Bronchial epithelial cell (primary cell): Measurements from ENCODE around the gene MGST1. TPM values are rescaled to one million over a fixed set of nuclear protein-coding genes. Genes with fewer than 3 reads are reported as not detected.

ENCODE experiments used
- DNase-seq: peaks from one replicate; pipeline ENCODE4 v3.0.0-alpha.2; 2010; ENCODE audit warnings: low read depth
- FAIRE-seq: peaks from 2 replicates; lab custom pipeline; 2011; peaks lifted over from hg19 to GRCh38; lab: Jason Lieb, UNC
- H3K27me3 ChIP-seq: 2 replicates; pipeline ENCODE4 v1.5.1; 2011; ENCODE audit warnings: low read length; ENCODE audit not compliant: control insufficient read depth, insufficient read depth
- H3K36me3 ChIP-seq: 2 replicates; pipeline ENCODE4 v1.5.1; 2011; ENCODE audit warnings: low read length; ENCODE audit not compliant: control insufficient read depth, insufficient read depth
- H3K4me3 ChIP-seq: 2 replicates; pipeline ENCODE4 v1.5.1; 2011; ENCODE audit warnings: mild to moderate bottlenecking, low read depth, low read length, control low read depth
- total RNA-seq: library from RNA; depleted of rRNA; stranded (reverse); fragments of >200 nt; gene quantifications from 2 replicates; pipeline ENCODE4 v1.2.1, GENCODE V29; 2014
- TF ChIP-seq, protein P1 (sequence below): IDR thresholded peaks from 2 replicates; pipeline ENCODE4 v1.5.1; 2011; ENCODE audit warnings: mild to moderate bottlenecking, moderate library complexity, low read length, control low read depth, inconsistent platforms; ENCODE audit not compliant: insufficient read depth, severe bottlenecking

The MGST1 gene, protein sequence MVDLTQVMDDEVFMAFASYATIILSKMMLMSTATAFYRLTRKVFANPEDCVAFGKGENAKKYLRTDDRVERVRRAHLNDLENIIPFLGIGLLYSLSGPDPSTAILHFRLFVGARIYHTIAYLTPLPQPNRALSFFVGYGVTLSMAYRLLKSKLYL
- total RNA-seq = 66.1 and 87.7 TPM in 2 replicates

DNA sequence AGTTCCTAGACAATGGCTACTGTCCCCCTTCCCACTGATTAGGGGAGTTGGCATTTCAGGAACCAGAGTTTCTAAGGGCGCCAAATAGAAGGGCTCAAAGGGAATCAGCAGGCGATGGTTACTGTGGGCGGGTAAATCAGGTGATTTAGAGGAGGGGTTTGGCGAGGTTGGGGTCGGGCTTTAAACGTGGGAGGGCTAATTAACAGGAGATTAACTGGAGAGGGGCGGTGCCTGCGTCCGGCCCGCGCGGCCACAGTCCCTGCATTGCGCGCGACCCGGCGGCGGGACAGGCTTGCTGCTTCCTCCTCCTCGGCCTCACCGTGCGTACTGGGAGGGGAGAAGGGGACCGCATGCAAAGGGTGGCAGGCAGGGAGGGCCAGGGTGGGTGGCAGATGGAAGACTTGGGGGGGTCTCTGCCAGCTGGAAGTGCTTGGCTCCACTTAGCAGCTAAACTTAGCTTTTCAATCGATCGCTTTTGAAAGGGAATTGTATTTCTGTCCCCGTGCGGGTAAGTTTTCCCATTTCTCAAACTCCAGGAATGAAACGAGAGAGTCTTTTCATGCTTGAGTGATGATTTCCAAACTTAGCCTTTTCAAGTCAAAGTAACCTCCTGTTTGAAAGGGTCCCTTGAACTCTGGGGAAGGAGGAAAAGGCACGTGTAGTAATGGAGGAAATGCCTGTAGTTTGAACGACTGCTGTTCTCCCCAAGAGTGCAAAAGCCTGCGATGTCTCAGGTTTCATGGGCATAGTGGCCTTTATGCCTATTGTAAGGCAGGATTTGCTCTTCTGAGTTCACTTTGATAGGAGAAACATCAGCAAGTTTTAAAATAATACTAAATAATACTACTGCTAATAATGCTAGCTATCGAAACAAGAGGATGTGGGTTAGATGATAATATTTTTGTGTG, at the start of gene MGST1:
MGST1 (plus strand) TSS at position 255 of the 908 bp plus-strand sequence. CDS start 6,608 bp downstream, outside the sequence.
- Histone ChIP-seq H3K27me3 (no peaks in the 10 kb centered on the region), H3K4me3 (peak within 1 kb of the TSS; percentile 80), H3K36me3 (peaks cover 4% of the 10 kb centered on the region)
- TF ChIP-seq, protein P1, sequence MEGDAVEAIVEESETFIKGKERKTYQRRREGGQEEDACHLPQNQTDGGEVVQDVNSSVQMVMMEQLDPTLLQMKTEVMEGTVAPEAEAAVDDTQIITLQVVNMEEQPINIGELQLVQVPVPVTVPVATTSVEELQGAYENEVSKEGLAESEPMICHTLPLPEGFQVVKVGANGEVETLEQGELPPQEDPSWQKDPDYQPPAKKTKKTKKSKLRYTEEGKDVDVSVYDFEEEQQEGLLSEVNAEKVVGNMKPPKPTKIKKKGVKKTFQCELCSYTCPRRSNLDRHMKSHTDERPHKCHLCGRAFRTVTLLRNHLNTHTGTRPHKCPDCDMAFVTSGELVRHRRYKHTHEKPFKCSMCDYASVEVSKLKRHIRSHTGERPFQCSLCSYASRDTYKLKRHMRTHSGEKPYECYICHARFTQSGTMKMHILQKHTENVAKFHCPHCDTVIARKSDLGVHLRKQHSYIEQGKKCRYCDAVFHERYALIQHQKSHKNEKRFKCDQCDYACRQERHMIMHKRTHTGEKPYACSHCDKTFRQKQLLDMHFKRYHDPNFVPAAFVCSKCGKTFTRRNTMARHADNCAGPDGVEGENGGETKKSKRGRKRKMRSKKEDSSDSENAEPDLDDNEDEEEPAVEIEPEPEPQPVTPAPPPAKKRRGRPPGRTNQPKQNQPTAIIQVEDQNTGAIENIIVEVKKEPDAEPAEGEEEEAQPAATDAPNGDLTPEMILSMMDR = no peak
- no peak for FAIRE-seq
- peak; percentile 74 for DNase-seq

DNA sequence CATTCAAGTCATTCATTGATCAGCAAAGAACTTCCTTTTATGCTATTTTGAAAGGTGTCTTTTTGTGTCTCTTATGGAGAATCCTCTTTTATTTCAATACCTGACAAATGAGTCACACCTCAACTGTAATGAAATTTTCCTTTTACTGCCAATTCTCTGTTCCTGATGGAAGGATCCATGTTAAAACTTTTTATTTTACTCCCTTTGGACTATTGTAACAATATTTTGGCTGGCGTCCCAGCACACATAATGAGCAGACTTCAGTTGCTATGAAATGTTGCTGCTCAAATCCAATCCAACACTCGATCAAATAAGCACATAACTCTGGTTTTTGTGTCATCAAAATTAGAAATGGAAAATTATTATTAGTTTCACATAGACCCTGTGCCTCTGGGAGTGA, 48.0 kb upstream of the MGST1 start:
- H3K36me3 ChIP-seq = no peaks in the 10 kb centered on the region
- no peaks in the 10 kb centered on the region for H3K27me3 ChIP-seq
- TF ChIP-seq, protein P1 = no peak
- no peak overlapping the region for H3K4me3 ChIP-seq
- DNase-seq = no peak
- no peak for FAIRE-seq

DNA sequence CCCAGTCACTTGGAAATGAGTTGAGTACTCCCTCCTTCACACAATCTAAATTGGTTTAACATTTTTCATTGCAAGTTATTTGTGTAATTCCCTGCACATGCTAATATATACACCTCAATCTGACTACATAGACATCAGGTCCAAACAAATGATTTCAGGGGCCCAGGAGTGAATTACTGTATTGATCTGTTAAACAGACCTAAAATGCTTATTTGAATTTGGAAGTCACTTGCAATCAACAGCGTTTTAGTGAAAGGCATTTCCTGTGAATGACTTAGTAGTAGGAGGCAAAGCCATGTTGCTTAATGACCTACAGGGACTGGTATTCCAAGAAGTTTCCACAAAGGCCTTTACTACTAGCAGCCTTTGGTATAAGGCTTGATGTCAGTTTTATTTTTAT, 47.3 kb upstream of the MGST1 start:
- FAIRE-seq = no peak
- Histone ChIP-seq H3K27me3 (no peaks in the 10 kb centered on the region), H3K4me3 (no peak overlapping the region), H3K36me3 (no peaks in the 10 kb centered on the region)
- no peak for DNase-seq
- TF ChIP-seq, protein P1 = no peak

DNA sequence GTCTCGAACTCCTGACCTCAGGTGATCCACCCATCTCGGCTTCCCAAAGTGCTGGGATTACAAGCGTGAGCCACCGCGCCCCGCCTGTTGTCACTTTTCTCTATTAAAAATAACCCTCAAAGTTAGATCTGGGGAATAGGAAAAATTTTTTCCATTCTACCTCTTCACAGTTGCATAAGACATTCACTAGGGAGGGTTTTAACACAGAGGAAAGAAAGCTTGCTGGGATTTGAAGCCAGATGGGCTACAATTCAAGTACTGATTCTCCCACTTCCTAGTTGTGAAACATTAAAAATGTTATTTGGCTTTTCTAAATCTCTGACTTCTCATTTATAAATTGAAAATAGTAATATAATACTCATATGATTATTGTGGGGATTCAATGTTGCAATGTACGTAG, 46.7 kb upstream of the MGST1 start:
- H3K27me3 ChIP-seq = no peaks in the 10 kb centered on the region
- no peaks in the 10 kb centered on the region for H3K36me3 ChIP-seq
- no peak overlapping the region for H3K4me3 ChIP-seq
- TF ChIP-seq, protein P1 = no peak
- FAIRE-seq (no peak), DNase-seq (no peak)

DNA sequence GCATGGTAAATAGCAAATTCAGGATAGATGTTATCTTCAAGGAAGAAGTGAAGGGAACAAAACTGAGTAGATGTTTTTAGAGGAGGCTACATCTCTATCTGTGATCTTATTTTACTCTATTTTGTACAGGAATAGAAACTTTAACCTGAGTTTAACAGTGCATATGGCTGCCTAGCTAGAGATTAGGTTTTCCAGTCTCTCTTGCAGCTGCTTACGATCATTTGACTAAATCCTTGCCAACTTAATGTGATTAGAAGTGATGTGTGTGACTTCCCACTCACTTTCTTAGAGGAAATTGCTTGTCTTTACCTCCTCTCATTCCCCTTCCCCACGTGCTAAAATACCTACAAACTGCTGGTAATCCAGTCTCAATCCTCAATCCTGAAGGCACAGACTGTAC, 43.5 kb upstream of the MGST1 start:
- no peak for DNase-seq
- Histone ChIP-seq H3K27me3 (no peaks in the 10 kb centered on the region), H3K36me3 (no peaks in the 10 kb centered on the region), H3K4me3 (no peak overlapping the region)
- FAIRE-seq = no peak
- TF ChIP-seq, protein P1 = no peak
